ENCODE measurements around the gene RNU5B-1.

- TF ChIP-seq CTCF (IDR thresholded peaks at IDR 0.05) (no peak), EP300 (IDR thresholded peaks at IDR 0.05) (no peak), POLR2A (IDR thresholded peaks at IDR 0.05) (no peak), POLR2AphosphoS5 (IDR thresholded peaks at IDR 0.05) (no peak)
These were observed 42.5 kb downstream of the RNU5B-1 start for GRCh38 chr15:65346856-65347598.

Data from sigmoid colon (tissue), 4 donors.